GM04504 (cell line): ENCODE results near the gene CNTN1.
"Not testable (repeated sequence)": the region's sequence is repeated elsewhere in the genome, so short reads cannot be mapped to it uniquely, and the experiment has no call there.

Experiments used
- DNase-seq: peaks from one replicate; pipeline ENCODE4 v3.0.0-alpha.2; 2012; ENCODE audit warnings: low read depth

Gene CNTN1

GRCh38 chr12:40701756-40702155 is 9.5 kb downstream of the CNTN1 start:
- no peak for DNase-seq

DNA sequence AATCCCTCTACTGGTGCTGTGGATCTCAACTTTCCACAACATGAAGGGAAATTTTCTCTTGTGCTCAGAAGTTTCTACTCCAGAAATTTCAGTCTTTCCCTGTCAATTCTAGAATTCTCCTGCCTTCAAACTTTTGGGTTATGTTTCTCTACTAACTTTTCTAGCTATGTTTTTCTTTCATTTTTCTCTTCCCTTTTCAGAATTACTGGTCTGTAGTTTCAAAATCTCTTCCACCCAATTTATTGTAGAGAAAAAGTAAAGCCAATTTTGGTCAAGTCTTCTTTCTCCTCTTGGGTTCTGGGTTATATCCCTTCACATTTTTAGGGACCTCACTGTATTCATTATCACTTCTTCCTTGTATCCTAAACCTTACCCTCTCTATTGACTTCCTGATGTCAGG is 18.9 kb downstream of the CNTN1 start:
- no peak for DNase-seq

DNA sequence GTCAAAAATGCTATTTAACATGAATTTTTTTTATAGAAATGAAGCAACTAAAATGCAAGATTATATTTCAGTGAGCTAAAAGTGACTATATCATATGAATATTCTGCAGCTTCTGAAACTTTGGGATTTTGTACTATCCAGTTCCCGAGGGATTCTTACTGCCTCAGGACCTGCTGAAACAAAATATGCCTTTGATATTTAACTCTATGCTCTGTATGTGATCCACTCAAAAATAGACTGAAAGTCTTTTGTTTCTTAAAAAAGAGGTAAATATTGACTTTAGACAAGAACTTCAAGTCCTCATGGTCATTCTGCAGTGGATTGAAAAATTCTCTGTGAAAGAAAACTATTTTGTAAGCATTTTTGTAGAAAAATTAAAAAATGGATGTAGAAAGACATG is 22.4 kb downstream of the CNTN1 start:
- no peak for DNase-seq

DNA sequence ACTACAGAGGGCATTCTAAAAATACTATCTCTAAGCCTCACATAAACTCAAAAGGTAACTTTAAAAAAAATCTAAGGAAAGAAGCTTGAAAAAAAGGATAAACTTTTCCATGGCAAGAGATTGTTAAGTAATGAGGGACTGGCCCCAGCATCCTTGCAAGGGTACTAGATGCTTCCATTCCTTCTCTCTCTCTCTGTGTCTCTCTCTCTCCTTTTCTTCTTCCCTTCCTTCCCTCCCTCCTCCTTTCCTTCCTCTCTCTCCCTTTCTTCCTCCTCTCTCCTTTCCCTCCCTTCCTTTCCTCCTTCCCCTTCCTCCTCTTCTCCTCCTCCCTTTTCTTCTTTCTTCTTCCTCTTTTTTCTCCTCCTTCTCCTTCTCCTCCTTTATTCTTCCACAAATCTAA is 23.8 kb downstream of the CNTN1 start:
- DNase-seq, result no peak

DNA sequence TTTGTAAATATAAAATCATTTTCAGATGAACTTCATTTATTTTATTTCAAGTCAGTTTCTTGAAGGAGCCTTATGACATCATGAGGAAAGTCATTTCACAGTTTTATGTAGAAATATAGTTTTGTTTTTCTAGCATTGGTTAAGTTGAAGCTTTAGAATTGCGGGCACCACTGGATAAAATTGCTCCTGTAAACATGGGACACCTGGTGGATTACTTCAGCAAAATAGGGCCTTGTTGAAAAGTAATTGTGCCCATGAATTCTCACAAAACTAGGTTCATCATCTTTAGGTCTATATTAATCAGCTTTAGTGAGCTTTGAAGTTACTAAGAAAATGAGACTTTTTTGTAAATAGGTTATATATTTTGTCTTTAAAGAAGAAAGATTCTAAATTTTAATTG is 25.3 kb downstream of the CNTN1 start:
- no peak for DNase-seq

- DNase-seq, result no peak
These were observed 26.7 kb downstream of the CNTN1 start for GRCh38 chr12:40718878-40719372.

DNA sequence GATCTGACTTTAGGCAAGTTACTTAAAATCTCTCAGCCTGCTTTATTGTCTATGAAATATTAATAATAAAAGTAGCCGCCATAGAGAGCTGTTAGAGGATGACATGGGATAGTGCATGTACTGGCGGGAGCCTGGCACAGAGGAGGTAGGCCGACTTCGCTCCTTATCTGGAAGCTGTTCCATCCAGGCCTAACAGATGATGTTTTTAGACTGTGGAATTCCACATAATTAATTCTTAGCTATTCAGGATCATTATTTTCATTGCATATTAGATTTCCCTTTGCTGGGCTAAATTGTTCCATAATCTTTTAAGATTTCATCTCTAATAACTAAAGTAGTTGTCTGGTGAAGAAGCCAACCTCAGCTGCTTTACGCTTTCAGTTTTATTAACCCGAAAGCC is 30.8 kb downstream of the CNTN1 start:
- no peak for DNase-seq

GRCh38 chr12:40726366-40726765 is 34.1 kb downstream of the CNTN1 start:
- DNase-seq, result no peak

- no peak for DNase-seq
These were observed 35.7 kb downstream of the CNTN1 start for GRCh38 chr12:40727774-40728483.

DNA sequence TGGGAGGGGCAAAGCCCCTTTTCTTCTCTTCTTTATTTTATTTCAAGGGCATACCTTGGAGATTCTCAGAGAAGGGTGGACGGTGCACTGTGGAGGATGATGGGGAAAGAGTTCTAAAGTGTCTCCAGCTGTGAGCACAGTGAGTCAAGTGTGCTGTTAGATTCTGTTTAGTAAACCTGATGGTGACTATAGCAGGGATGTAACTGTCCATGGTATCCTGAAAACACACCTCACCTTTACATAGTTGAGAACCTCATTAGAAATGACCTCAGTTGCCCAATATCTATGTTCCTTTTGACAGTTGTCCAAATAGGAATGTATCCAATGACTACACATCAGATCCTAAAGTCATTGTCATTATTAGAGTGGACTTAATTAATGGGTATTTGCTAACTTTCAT is 38.0 kb downstream of the CNTN1 start:
- no peak for DNase-seq

DNA sequence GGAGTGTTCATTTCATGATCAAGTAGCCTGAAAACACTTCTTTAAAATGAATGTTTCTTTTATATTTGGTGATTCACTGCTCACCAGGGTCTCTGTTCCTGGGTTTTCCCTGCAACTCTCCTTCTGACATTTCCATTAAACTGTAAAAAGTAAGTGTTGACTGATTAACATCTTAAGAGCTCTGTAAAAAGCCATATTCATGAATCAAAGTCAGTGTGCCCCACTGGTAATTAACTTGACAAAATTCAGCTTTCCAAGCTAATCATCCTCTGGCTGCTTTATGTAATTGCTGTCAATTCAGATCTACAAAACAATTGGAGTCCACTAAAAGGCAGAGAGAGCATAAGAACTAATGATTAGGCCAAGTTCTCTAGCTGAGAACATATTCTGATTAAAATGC is 41.6 kb downstream of the CNTN1 start:
- DNase-seq, result no peak

DNA sequence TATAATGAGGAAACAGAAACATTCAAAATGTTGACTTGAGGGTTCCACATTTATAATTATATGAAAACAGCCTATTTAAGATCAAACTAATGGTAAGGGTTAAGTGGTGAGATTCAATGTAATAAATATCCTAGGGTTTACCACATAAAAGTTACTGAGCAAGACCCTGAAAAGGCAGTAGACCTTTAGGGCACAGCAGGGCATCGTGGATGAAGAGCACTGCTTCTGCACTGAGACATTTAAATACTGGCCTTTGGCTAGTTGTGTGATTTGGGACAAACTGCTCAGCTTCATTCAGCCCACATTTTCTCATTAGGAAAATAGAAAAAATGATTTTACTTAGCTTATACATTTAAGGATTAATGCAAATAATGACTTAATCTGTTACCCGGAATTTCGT is 42.0 kb downstream of the CNTN1 start:
- no peak for DNase-seq

GRCh38 chr12:40735551-40736230 is 43.5 kb downstream of the CNTN1 start:
- no peak for DNase-seq

DNA sequence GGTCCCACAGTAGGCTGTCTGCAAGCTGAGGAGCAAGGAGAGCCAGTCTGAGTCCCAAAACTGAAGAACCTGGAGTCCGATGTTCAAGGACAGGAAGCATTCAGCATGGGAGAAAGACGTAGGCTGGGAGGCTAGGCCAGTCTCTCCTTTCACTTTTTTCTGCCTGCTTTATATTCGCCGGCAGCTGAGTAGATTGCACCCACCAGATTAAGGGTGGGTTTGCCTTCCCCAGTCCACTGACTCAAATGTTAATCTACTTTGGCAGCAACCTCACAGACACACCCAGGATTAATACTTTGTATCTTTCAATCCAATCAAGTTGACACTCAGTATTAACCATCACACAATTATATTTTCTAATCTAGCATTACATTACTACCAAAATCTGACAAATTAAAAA is 45.2 kb downstream of the CNTN1 start:
- DNase-seq, result not testable (repeated sequence)

DNA sequence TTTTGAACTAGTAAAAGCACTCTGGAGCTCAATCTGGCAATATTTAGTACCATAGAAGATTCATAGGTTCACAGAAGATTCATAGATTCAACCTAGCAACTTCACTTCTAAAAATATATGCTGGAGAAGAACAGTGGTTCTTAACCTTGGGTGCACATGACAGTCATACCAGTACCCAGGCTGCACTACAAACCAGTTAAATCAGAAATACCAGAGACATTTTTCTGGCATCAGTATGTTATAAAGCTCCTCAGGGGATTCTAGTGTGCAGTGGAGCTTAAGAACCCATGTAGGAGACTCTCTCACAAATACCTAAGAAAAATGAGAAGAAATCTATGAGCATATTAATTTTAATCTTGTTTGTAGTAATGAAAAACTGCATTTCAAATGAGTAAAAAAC is 46.6 kb downstream of the CNTN1 start:
- DNase-seq, result no peak

DNA sequence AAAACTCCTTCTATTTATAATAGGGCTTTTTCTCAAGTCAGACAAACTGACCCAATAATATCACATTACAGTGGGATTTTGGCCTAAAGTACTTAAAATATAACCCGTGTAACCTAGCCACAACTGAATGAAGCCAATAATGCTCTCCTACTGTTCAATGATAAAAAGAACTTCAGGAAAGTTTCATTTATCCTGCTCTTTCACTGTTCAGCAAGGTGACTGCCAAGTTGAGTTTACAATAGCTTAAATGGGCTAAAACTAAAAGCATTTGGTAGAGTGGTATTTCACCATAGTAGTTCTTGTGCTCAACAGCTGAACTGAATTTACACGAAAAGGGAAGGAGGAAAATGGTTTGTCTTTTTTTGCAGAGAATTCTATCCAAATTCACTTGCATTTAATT is 49.8 kb downstream of the CNTN1 start:
- DNase-seq, result no peak

DNA sequence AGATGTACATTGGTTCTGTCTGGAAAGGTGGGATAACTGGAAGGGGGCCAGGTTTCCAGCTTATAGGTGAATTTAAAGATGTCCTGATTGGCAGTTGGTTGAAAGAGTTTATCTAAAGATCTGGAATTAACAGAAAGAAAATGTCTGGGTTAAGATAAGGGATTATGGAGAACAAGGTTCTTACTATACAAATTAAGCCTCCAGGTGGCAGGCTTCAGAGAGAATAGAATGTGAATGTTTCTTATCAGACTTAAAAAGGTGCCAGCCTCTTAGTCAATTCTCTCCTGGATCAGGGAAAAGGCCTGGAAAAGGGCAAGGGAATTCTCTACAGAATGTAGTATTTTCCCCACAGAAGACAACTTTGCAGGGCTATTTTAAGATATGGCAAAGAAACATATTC is 53.1 kb downstream of the CNTN1 start:
- no peak for DNase-seq

GRCh38 chr12:40749863-40750262 is 57.6 kb downstream of the CNTN1 start:
- DNase-seq, result no peak

DNA sequence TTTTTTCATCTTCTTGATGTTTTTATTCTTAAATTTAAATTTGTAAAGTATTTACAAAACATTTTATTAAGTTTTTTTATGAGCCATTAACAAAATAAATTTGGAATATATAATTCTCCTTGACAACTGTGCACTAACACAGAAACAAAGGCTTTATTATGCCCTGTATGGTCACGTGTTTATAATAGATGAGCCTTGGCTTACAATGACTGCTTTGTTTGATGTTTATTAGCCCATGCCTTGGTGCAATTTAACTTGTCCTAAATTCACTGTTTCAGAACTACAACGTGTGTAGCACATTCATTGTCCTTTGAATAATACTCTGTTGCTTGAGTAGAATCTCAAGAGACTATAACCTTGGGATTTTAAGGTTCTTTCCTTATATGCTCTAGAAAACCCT is 59.8 kb downstream of the CNTN1 start:
- DNase-seq, result no peak

- DNase-seq, result no peak
These were observed 68.6 kb downstream of the CNTN1 start for GRCh38 chr12:40760821-40761220.

GRCh38 chr12:40762072-40762471 is 69.8 kb downstream of the CNTN1 start:
- no peak for DNase-seq

- DNase-seq, result no peak
These were observed 76.1 kb downstream of the CNTN1 start for GRCh38 chr12:40768125-40768864.

DNA sequence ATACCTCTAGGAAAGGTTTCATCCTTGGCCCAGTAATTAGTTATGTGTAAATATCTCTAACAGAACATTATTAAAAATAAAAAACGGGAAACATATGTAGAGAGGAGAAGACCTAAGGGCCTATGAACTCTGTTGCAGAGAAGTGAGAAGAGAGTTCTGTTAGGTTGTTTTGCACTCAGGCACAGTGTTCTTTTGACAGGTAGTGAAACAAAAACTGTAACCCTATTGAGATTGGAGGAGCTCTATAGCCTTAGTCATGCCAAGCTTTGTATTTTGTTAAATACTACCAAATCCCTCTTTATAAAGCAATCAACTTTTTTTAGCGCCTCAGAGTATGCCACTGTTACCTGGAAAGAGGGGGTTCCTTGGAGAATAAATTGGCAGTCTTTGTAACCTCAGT is 77.6 kb downstream of the CNTN1 start:
- no peak for DNase-seq
